H9 (cell line): ENCODE data around the gene PLAU. TPM values are rescaled to one million over a fixed set of nuclear protein-coding genes. Genes with fewer than 3 reads are reported as not detected.

Experiments
- DNase-seq: peaks from one replicate; pipeline ENCODE4 v3.0.0-alpha.2; 2017
- H2AFZ ChIP-seq: one replicate; pipeline ENCODE4 v1.6.1; 2013; ENCODE audit warnings: mild to moderate bottlenecking, low read length, control low read depth, moderate library complexity
- H2AK5ac ChIP-seq: 2 replicates; pipeline ENCODE4 v1.6.1; 2013; ENCODE audit warnings: low read length, control low read depth, mixed read lengths; ENCODE audit not compliant: insufficient read length
- H2BK120ac ChIP-seq: one replicate; pipeline ENCODE4 v1.6.1; 2013; ENCODE audit warnings: low read depth, mild to moderate bottlenecking, low read length, control low read depth, inconsistent platforms; ENCODE audit not compliant: poor library complexity, severe bottlenecking
- H2BK12ac ChIP-seq: 2 replicates; pipeline ENCODE4 v1.6.1; 2013; ENCODE audit warnings: low read length, control low read depth, mixed read lengths, low read depth; ENCODE audit not compliant: insufficient read length
- H2BK15ac ChIP-seq: 2 replicates; pipeline ENCODE4 v1.6.1; 2013; ENCODE audit warnings: low read depth, low read length, control low read depth
- H2BK20ac ChIP-seq: one replicate; pipeline ENCODE4 v1.6.1; 2013; ENCODE audit warnings: low read depth, mild to moderate bottlenecking, low read length, control low read depth, inconsistent platforms; ENCODE audit not compliant: poor library complexity, severe bottlenecking
- H2BK5ac ChIP-seq: 2 replicates; pipeline ENCODE4 v1.6.1; 2013; ENCODE audit warnings: low read length, control low read depth, mixed read lengths; ENCODE audit not compliant: insufficient read length
- H3K14ac ChIP-seq: 2 replicates; pipeline ENCODE4 v1.6.1; 2013; ENCODE audit warnings: low read length, control low read depth; ENCODE audit not compliant: insufficient read depth
- H3K18ac ChIP-seq: 2 replicates; pipeline ENCODE4 v1.6.1; 2013; ENCODE audit warnings: low read depth, mild to moderate bottlenecking, mixed read lengths, low read length, control low read depth; ENCODE audit not compliant: insufficient read length
- H3K23ac ChIP-seq: 2 replicates; pipeline ENCODE4 v1.6.1; 2013; ENCODE audit warnings: low read length, control low read depth, mixed read lengths, low read depth; ENCODE audit not compliant: insufficient read length
- H3K23me2 ChIP-seq: 2 replicates; pipeline ENCODE4 v1.6.1; 2013; ENCODE audit warnings: low read depth, mild to moderate bottlenecking, mixed read lengths, low read length, control low read depth; ENCODE audit not compliant: insufficient read length, poor library complexity, severe bottlenecking
- H3K27ac ChIP-seq: 2 replicates; pipeline ENCODE4 v1.5.1; 2013; ENCODE audit warnings: low read length, control low read depth, mixed read lengths, low read depth; ENCODE audit not compliant: insufficient read length
- H3K27me3 ChIP-seq: 2 replicates; pipeline ENCODE4 v1.6.1; 2013; ENCODE audit warnings: low read length, control low read depth, inconsistent platforms; ENCODE audit not compliant: insufficient read depth
- H3K4ac ChIP-seq: 2 replicates; pipeline ENCODE4 v1.6.1; 2013; ENCODE audit warnings: low read depth, mild to moderate bottlenecking, control low read depth, inconsistent platforms, low read length, moderate library complexity
- H3K4me1 ChIP-seq: 2 replicates; pipeline ENCODE4 v1.6.1; 2013; ENCODE audit warnings: low read length, control low read depth, inconsistent platforms; ENCODE audit not compliant: insufficient read depth
- H3K4me2 ChIP-seq: 2 replicates; pipeline ENCODE4 v1.6.1; 2013; ENCODE audit warnings: low read length, control low read depth, mixed read lengths; ENCODE audit not compliant: insufficient read length, insufficient read depth
- H3K56ac ChIP-seq: 2 replicates; pipeline ENCODE4 v1.6.1; 2013; ENCODE audit warnings: low read depth, mild to moderate bottlenecking, mixed read lengths, low read length, control low read depth; ENCODE audit not compliant: insufficient read length
- H3K79me1 ChIP-seq: 2 replicates; pipeline ENCODE4 v1.6.1; 2013; ENCODE audit warnings: low read depth, mild to moderate bottlenecking, moderate library complexity, low read length, control low read depth, inconsistent platforms; ENCODE audit not compliant: insufficient read depth, poor library complexity, severe bottlenecking
- H3K79me2 ChIP-seq: 2 replicates; pipeline ENCODE4 v1.6.1; 2013; ENCODE audit warnings: low read length, control low read depth, inconsistent platforms; ENCODE audit not compliant: insufficient read depth
- H3K9ac ChIP-seq: 2 replicates; pipeline ENCODE4 v1.6.1; 2013; ENCODE audit warnings: low read length, control low read depth, mixed read lengths; ENCODE audit not compliant: insufficient read length; ENCODE audit errors: extremely low read depth
- H3K9me3 ChIP-seq: one replicate; pipeline ENCODE4 v1.6.1; 2013; ENCODE audit warnings: low read depth, low read length, inconsistent platforms; ENCODE audit not compliant: control insufficient read depth
- H3T11ph ChIP-seq: one replicate; pipeline ENCODE4 v1.6.1; 2013; ENCODE audit warnings: mild to moderate bottlenecking, low read length, control low read depth, inconsistent platforms
- H4K20me1 ChIP-seq: one replicate; pipeline ENCODE4 v1.6.1; 2013; ENCODE audit not compliant: control insufficient read depth, insufficient read length, insufficient read depth
- H4K5ac ChIP-seq: 2 replicates; pipeline ENCODE4 v1.6.1; 2013; ENCODE audit warnings: low read depth, mild to moderate bottlenecking, mixed read lengths, low read length, control low read depth; ENCODE audit not compliant: insufficient read length
- H4K8ac ChIP-seq: replicated peaks from 2 replicates; pipeline ENCODE4 v1.6.1; 2013; ENCODE audit warnings: low read length, control low read depth, mixed read lengths, low read depth; ENCODE audit not compliant: insufficient read length
- H4K91ac ChIP-seq: 2 replicates; pipeline ENCODE4 v1.6.1; 2013; ENCODE audit warnings: low read depth, mild to moderate bottlenecking, moderate library complexity, mixed read lengths, low read length, control low read depth; ENCODE audit not compliant: insufficient read length
- H3K27ac Mint-ChIP-seq, 3 experiments: 2 replicates in 2 of 3; 3 replicates in 1 of 3; pipeline ENCODE4 v1.8.0; 2020 to 2021; ENCODE audit warnings: mixed read lengths in 3 of 3, mild to moderate bottlenecking in 1 of 3, moderate library complexity in 1 of 3
- H3K27me3 Mint-ChIP-seq: 2 replicates; pipeline ENCODE4 v1.8.0; 2021; ENCODE audit warnings: low read depth, mild to moderate bottlenecking, moderate library complexity, mixed read lengths
- H3K36me3 Mint-ChIP-seq, 3 experiments: 2 replicates in 2 of 3; 3 replicates in 1 of 3; pipeline ENCODE4 v1.8.0; 2020 to 2021; ENCODE audit warnings: low read depth in 3 of 3, mixed read lengths in 3 of 3; ENCODE audit not compliant: insufficient read depth in 1 of 3
- H3K4me1 Mint-ChIP-seq, 2 experiments: 2 replicates each; pipeline ENCODE4 v1.8.0; 2020; ENCODE audit warnings: mixed read lengths in 2 of 2
- H3K4me3 Mint-ChIP-seq, 2 experiments: 2 replicates in 1 of 2; 3 replicates in 1 of 2; pipeline ENCODE4 v1.8.0; 2020 to 2021; ENCODE audit warnings: mild to moderate bottlenecking in 2 of 2, mixed read lengths in 2 of 2, moderate library complexity in 1 of 2
- H3K9me3 Mint-ChIP-seq, 2 experiments: 2 replicates in 1 of 2; 3 replicates in 1 of 2; pipeline ENCODE4 v1.8.0; 2020; ENCODE audit warnings: mild to moderate bottlenecking in 2 of 2, mixed read lengths in 2 of 2, moderate library complexity in 1 of 2
- WGBS: extraction: QIAGEN DNeasy Blood & Tissue Kit; methylation state at CpG from one replicate; pipeline ENCODE4 v1.1.7; 2013; ENCODE audit warnings: missing lambda C conversion rate, low lambda C conversion rate, mixed read lengths; ENCODE audit not compliant: insufficient read length; ENCODE audit errors: extremely low coverage; 5-methylcytosine and 5-hydroxymethylcytosine counted together
- total RNA-seq: library from RNA; stranded (reverse); gene quantifications from 2 replicates; pipeline ENCODE4 v1.2.1, GENCODE V29; 2021
- TF ChIP-seq, protein P1 (sequence below): fragments of 200-600 bp; sonication (generic); conservative IDR thresholded peaks from 3 replicates; pipeline ENCODE4 v1.8.0; 2021; ENCODE audit warnings: antibody characterized with exemption, mild to moderate bottlenecking

PLAU gene
- total RNA-seq, 1 experiment from 2014 or later, result 15.0 TPM

DNA sequence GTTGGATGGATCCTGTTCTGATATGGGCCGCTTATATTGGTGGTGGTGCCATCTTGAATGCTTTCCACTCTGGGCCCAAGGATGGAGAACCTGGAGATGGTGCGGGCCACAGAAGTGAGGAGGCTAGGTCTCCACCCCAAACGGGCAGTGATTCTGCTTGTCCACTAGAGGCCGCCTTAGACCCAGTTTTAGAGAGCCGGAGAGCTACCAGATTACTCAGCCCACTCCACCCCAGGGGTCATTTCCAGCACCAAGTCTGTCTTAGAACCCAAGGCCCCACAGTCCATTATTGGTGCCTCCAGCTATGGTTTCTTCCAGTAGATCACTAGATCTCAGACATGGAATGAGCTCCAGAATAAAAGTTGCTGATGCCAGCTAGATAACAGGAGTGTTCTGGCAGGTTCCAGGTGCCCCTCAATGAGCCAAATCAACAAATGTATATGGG is 24.8 kb upstream of the PLAU start:
- no peaks in the 10 kb centered on the region for H3K23me2 ChIP-seq
- H3K27me3 ChIP-seq, result no peaks in the 10 kb centered on the region
- H4K8ac ChIP-seq, result no peak overlapping the region
- no peak overlapping the region for H3K56ac ChIP-seq
- no peaks in the 10 kb centered on the region for H3K27me3 Mint-ChIP-seq
- no peaks in the 10 kb centered on the region for H4K20me1 ChIP-seq
- no peak overlapping the region for H2BK120ac ChIP-seq
- peak; percentile 86 for DNase-seq
- H2BK20ac ChIP-seq, result no peak overlapping the region
- H3K4me3 Mint-ChIP-seq, result no peak overlapping the region
- no peak overlapping the region for H3K14ac ChIP-seq
- H3K4me2 ChIP-seq, result no peak overlapping the region
- no peak overlapping the region for H2BK15ac ChIP-seq
- WGBS, result no CpG with 5 or more reads among the region's 5 CpGs
- H3K79me2 ChIP-seq, result no peaks in the 10 kb centered on the region
- no peak overlapping the region for H3K9ac ChIP-seq
- no peak overlapping the region for H2BK5ac ChIP-seq
- no peak overlapping the region for H2BK12ac ChIP-seq
- H3K27ac Mint-ChIP-seq, result no peak overlapping the region
- TF ChIP-seq, protein P1, sequence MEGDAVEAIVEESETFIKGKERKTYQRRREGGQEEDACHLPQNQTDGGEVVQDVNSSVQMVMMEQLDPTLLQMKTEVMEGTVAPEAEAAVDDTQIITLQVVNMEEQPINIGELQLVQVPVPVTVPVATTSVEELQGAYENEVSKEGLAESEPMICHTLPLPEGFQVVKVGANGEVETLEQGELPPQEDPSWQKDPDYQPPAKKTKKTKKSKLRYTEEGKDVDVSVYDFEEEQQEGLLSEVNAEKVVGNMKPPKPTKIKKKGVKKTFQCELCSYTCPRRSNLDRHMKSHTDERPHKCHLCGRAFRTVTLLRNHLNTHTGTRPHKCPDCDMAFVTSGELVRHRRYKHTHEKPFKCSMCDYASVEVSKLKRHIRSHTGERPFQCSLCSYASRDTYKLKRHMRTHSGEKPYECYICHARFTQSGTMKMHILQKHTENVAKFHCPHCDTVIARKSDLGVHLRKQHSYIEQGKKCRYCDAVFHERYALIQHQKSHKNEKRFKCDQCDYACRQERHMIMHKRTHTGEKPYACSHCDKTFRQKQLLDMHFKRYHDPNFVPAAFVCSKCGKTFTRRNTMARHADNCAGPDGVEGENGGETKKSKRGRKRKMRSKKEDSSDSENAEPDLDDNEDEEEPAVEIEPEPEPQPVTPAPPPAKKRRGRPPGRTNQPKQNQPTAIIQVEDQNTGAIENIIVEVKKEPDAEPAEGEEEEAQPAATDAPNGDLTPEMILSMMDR, result peak; percentile 90
- no peaks in the 10 kb centered on the region for H3K9me3 Mint-ChIP-seq
- no peaks in the 10 kb centered on the region for H3K79me1 ChIP-seq
- no peak overlapping the region for H2AK5ac ChIP-seq
- H3K4ac ChIP-seq, result no peak overlapping the region
- H3K4me1 Mint-ChIP-seq, result peaks cover 11 to 20% of the 10 kb centered on the region in 2 experiments
- H2AFZ ChIP-seq, result no peak overlapping the region
- H3K9me3 ChIP-seq, result no peaks in the 10 kb centered on the region
- no peak overlapping the region for H3K27ac ChIP-seq
- H3K4me1 ChIP-seq, result no peaks in the 10 kb centered on the region
- H3K36me3 Mint-ChIP-seq, result no peaks in the 10 kb centered on the region
- H4K91ac ChIP-seq, result no peak overlapping the region
- H3K18ac ChIP-seq, result no peak overlapping the region
- no peak overlapping the region for H4K5ac ChIP-seq
- H3T11ph ChIP-seq, result no peak overlapping the region
- no peak overlapping the region for H3K23ac ChIP-seq
